ENCODE data around the gene S100A13. TPM values are rescaled to one million over a fixed set of nuclear protein-coding genes. Genes with fewer than 3 reads are reported as not detected.
"Not testable (repeated sequence)": the region's sequence is repeated elsewhere in the genome, so short reads cannot be mapped to it uniquely, and the experiment has no call there.

S100A13 gene
- polyA plus RNA-seq, 2 donors, result 74.3 to 122 TPM

- Histone ChIP-seq H3K27ac (ENCODE audit: low read depth in 2 of 2, low read length in 1 of 2) (no peak overlapping the region), H3K4me1 (ENCODE audit: control insufficient read depth in 2 of 2, insufficient read depth in 2 of 2, low read length in 1 of 2) (peaks cover 2 to 4% of the 10 kb centered on the region in 2 donors)
- 76 to 85% methylated on average over 3 of the region's 3 CpGs for WGBS, 2 donors
Measured at GRCh38 chr1:153578936-153579335, 48.4 kb downstream of the S100A13 start.

GRCh38 chr1:153578490-153578889 lies 48.8 kb downstream of the S100A13 start:
- Histone ChIP-seq H3K27me3 (ENCODE audit: control insufficient read depth in 1 of 2, insufficient read depth in 2 of 2, low read length in 2 of 2) (no peaks in the 10 kb centered on the region), H3K9me3 (ENCODE audit: control insufficient read depth in 2 of 2, insufficient read depth in 1 of 2, low read depth in 1 of 2, low read length in 1 of 2) (no peaks in the 10 kb centered on the region), H3K4me1 (ENCODE audit: control insufficient read depth in 2 of 2, insufficient read depth in 2 of 2, low read length in 1 of 2) (peaks cover 2 to 4% of the 10 kb centered on the region in 2 donors), H3K27ac (ENCODE audit: low read depth in 2 of 2, low read length in 1 of 2) (no peak overlapping the region), H3K36me3 (ENCODE audit: control insufficient read depth in 2 of 2, insufficient read depth in 2 of 2, low read length in 1 of 2) (no peaks in the 10 kb centered on the region), H3K4me3 (ENCODE audit: low read depth in 1 of 2, low read length in 2 of 2) (no peak overlapping the region)

More at GRCh38 chr1:153578936-153579335, 48.4 kb downstream of the S100A13 start:
- Histone ChIP-seq H3K27me3 (ENCODE audit: control insufficient read depth in 1 of 2, insufficient read depth in 2 of 2, low read length in 2 of 2) (no peaks in the 10 kb centered on the region), H3K9me3 (ENCODE audit: control insufficient read depth in 2 of 2, insufficient read depth in 1 of 2, low read depth in 1 of 2, low read length in 1 of 2) (no peaks in the 10 kb centered on the region), H3K4me3 (ENCODE audit: low read depth in 1 of 2, low read length in 2 of 2) (no peak overlapping the region), H3K36me3 (ENCODE audit: control insufficient read depth in 2 of 2, insufficient read depth in 2 of 2, low read length in 1 of 2) (no peaks in the 10 kb centered on the region)

DNA sequence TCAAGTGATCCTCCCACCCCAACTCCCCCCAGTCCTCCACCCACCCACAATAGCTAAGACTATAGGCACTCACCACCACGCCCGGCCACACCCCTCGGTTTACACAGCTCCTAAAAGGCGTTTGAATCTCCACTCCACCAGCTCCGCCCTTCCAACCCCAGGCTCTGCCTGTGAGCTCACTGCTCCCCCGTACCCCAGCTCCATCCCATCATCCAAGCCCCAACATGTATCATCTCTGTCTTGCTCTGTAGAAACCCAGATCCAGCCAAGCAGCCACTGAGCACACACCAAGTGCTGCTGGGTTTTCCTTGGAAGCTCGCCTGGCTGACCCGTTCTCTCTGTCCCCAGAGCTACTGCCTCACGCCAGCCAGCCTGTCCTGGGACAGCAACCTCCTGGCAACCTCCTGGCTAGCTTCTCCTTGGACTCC lies 49.7 kb downstream of the S100A13 start:
- H3K27ac ChIP-seq (ENCODE audit: low read depth in 2 of 2, low read length in 1 of 2), result peak overlapping the region; percentile 65 to 75
- no peaks in the 10 kb centered on the region for H3K36me3 ChIP-seq (ENCODE audit: control insufficient read depth in 2 of 2, insufficient read depth in 2 of 2, low read length in 1 of 2)
- no peaks in the 10 kb centered on the region for H3K27me3 ChIP-seq (ENCODE audit: control insufficient read depth in 1 of 2, insufficient read depth in 2 of 2, low read length in 2 of 2)
- no peak overlapping the region for H3K4me3 ChIP-seq (ENCODE audit: low read depth in 1 of 2, low read length in 2 of 2)
- peaks cover 2 to 4% of the 10 kb centered on the region in 2 donors for H3K4me1 ChIP-seq (ENCODE audit: control insufficient read depth in 2 of 2, insufficient read depth in 2 of 2, low read length in 1 of 2)
- no peaks in the 10 kb centered on the region for H3K9me3 ChIP-seq (ENCODE audit: control insufficient read depth in 2 of 2, insufficient read depth in 1 of 2, low read depth in 1 of 2, low read length in 1 of 2)
- WGBS, 2 donors, result 36 to 46% methylated on average over 9 of the region's 9 CpGs

DNA sequence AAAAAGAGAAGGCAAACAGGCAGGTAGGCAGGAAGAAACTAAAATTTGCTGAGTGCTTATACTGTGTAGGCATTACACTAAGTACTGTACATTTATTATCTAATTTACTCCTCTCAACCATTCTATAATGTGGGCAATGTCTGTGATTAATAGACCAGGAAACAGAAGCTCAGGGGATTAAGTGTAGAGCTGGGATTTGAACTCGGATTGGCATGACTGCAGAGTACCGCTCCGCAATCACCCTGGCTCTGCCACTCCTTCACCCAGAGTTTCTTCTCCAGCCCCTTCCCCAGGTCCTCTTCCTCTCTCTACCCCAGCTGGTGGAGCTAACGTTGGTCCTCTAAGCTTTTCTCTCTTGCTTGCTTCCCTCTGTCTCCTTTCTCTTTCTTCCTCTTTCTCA lies 50.2 kb downstream of the S100A13 start:
- H3K27ac ChIP-seq (ENCODE audit: low read depth in 2 of 2, low read length in 1 of 2), result peak overlapping the region; percentile 65 to 75
- peaks cover 2 to 5% of the 10 kb centered on the region in 2 donors for H3K4me1 ChIP-seq (ENCODE audit: control insufficient read depth in 2 of 2, insufficient read depth in 2 of 2, low read length in 1 of 2)
- H3K4me3 ChIP-seq (ENCODE audit: low read depth in 1 of 2, low read length in 2 of 2), result no peak overlapping the region
- no peaks in the 10 kb centered on the region for H3K9me3 ChIP-seq (ENCODE audit: control insufficient read depth in 2 of 2, insufficient read depth in 1 of 2, low read depth in 1 of 2, low read length in 1 of 2)
- no peaks in the 10 kb centered on the region for H3K36me3 ChIP-seq (ENCODE audit: control insufficient read depth in 2 of 2, insufficient read depth in 2 of 2, low read length in 1 of 2)
- WGBS, 2 donors, result 37 to 46% methylated on average over 4 of the region's 4 CpGs
- no peaks in the 10 kb centered on the region for H3K27me3 ChIP-seq (ENCODE audit: control insufficient read depth in 1 of 2, insufficient read depth in 2 of 2, low read length in 2 of 2)

DNA sequence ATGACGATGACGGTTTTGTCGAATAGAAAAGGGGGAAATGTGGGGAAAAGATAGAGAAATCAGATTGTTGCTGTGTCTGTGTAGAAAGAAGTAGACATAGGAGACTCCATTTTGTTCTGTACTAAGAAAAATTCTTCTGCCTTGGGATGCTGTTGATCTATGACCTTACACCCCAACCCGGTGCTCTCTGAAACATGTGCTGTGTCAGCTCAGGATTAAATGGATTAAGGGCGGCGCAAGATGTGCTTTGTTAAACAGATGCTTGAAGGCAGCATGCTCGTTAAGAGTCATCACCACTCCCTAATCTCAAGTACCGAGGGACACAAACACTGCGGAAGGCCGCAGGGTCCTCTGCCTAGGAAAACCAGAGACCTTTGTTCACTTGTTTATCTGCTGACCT lies 51.8 kb downstream of the S100A13 start:
- not testable (repeated sequence) for H3K27me3 ChIP-seq (ENCODE audit: control insufficient read depth in 1 of 2, insufficient read depth in 2 of 2, low read length in 2 of 2); H3K9me3 ChIP-seq (ENCODE audit: control insufficient read depth in 2 of 2, insufficient read depth in 1 of 2, low read depth in 1 of 2, low read length in 1 of 2); H3K36me3 ChIP-seq (ENCODE audit: control insufficient read depth in 2 of 2, insufficient read depth in 2 of 2, low read length in 1 of 2); H3K4me3 ChIP-seq (ENCODE audit: low read depth in 1 of 2, low read length in 2 of 2)
- Histone ChIP-seq H3K4me1 (ENCODE audit: control insufficient read depth in 2 of 2, insufficient read depth in 2 of 2, low read length in 1 of 2) (peaks cover 4 to 11% of the 10 kb centered on the region in 2 donors), H3K27ac (ENCODE audit: low read depth in 2 of 2, low read length in 1 of 2) (peak overlapping the region; percentile 2 to 4)
- 63 to 73% methylated on average over 9 to 10 of the region's 10 CpGs for WGBS, 2 donors

DNA sequence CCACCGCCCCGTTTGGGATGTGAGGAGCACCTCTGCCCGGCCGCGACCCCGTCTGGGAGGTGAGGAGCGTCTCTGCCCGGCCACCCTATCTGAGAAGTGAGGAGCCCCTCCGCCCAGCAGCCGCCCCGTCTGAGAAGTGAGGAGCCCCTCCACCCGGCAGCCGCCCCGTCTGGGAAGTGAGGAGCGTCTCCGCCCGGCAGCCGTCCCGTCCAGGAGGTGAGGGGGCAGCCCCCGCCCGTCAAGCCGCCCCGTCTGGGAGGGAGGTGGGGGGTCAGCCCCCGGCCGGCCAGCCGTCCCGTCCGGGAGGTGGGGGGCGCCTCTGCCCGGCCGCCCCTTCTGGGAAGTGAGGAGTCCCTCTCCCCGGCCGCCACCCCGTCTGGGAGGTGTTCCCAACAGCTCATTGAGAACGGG lies 52.2 kb downstream of the S100A13 start:
- not testable (repeated sequence) for H3K36me3 ChIP-seq (ENCODE audit: control insufficient read depth in 2 of 2, insufficient read depth in 2 of 2, low read length in 1 of 2); H3K27me3 ChIP-seq (ENCODE audit: control insufficient read depth in 1 of 2, insufficient read depth in 2 of 2, low read length in 2 of 2); H3K9me3 ChIP-seq (ENCODE audit: control insufficient read depth in 2 of 2, insufficient read depth in 1 of 2, low read depth in 1 of 2, low read length in 1 of 2); H3K4me3 ChIP-seq (ENCODE audit: low read depth in 1 of 2, low read length in 2 of 2)
- H3K4me1 ChIP-seq (ENCODE audit: control insufficient read depth in 2 of 2, insufficient read depth in 2 of 2, low read length in 1 of 2), result peaks cover 4 to 11% of the 10 kb centered on the region in 2 donors
- H3K27ac ChIP-seq (ENCODE audit: low read depth in 2 of 2, low read length in 1 of 2), result peak overlapping the region in 1 of 2 donors; percentile 2
- WGBS, 2 donors, result 92 to 95% methylated on average over 34 to 35 of the region's 35 CpGs

DNA sequence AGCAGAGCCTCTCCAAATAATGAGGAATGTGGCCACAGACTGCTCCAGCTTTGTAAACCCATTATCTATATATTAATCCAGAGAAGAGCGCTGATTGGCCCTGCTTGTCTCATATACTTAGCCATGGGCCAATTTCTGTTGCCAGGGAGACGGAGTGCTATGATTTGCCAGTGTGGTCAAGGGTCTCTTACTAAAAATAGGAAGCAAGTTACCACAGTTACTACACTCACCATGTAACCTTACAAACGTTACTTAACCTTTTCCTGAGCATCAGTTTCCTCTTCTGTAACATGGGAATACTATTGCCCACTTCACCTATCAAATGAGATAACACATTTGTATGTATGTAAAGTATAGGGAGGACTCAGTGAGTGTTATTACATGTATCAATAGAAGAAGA lies 54.0 kb downstream of the S100A13 start:
- H3K9me3 ChIP-seq (ENCODE audit: control insufficient read depth in 2 of 2, insufficient read depth in 1 of 2, low read depth in 1 of 2, low read length in 1 of 2), result no peaks in the 10 kb centered on the region
- H3K27ac ChIP-seq (ENCODE audit: low read depth in 2 of 2, low read length in 1 of 2), result peak overlapping the region; percentile 66 to 78
- 72 to 76% methylated on average over 3 of the region's 3 CpGs for WGBS, 2 donors
- no peaks in the 10 kb centered on the region for H3K36me3 ChIP-seq (ENCODE audit: control insufficient read depth in 2 of 2, insufficient read depth in 2 of 2, low read length in 1 of 2)
- no peak overlapping the region for H3K4me3 ChIP-seq (ENCODE audit: low read depth in 1 of 2, low read length in 2 of 2)
- H3K27me3 ChIP-seq (ENCODE audit: control insufficient read depth in 1 of 2, insufficient read depth in 2 of 2, low read length in 2 of 2), result no peaks in the 10 kb centered on the region
- peaks cover 4 to 13% of the 10 kb centered on the region in 2 donors for H3K4me1 ChIP-seq (ENCODE audit: control insufficient read depth in 2 of 2, insufficient read depth in 2 of 2, low read length in 1 of 2)

- Histone ChIP-seq H3K27ac (ENCODE audit: low read depth in 2 of 2, low read length in 1 of 2) (peak overlapping the region; percentile 76 to 81), H3K36me3 (ENCODE audit: control insufficient read depth in 2 of 2, insufficient read depth in 2 of 2, low read length in 1 of 2) (no peaks in the 10 kb centered on the region), H3K4me3 (ENCODE audit: low read depth in 1 of 2, low read length in 2 of 2) (no peak overlapping the region), H3K4me1 (ENCODE audit: control insufficient read depth in 2 of 2, insufficient read depth in 2 of 2, low read length in 1 of 2) (peaks cover 4 to 11% of the 10 kb centered on the region in 2 donors), H3K27me3 (ENCODE audit: control insufficient read depth in 1 of 2, insufficient read depth in 2 of 2, low read length in 2 of 2) (no peaks in the 10 kb centered on the region), H3K9me3 (ENCODE audit: control insufficient read depth in 2 of 2, insufficient read depth in 1 of 2, low read depth in 1 of 2, low read length in 1 of 2) (no peaks in the 10 kb centered on the region)
- 5 to 18% methylated on average over 3 of the region's 3 CpGs for WGBS, 2 donors
Measured at GRCh38 chr1:153572569-153573015, 54.7 kb downstream of the S100A13 start.

DNA sequence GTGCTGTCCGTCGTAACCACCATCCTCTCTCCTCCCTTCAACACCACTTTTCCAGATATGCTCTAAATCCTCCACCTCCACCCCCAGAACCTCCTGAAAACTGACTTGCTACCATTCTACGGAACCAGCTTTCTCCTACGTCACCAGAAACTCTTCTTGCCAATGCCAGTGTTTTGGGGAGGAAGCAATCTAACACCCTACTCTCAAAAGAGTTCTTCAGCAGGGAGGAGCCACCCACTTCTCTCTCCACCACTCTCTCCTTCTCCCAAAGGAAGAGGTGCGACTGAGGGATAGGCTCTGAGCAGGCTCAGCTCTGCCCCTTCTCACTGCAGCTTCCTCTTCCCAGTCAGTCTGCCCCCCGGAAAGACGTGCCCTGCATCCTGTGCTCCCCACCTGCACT lies 55.6 kb downstream of the S100A13 start:
- H3K9me3 ChIP-seq (ENCODE audit: control insufficient read depth in 2 of 2, insufficient read depth in 1 of 2, low read depth in 1 of 2, low read length in 1 of 2), result no peaks in the 10 kb centered on the region
- H3K27ac ChIP-seq (ENCODE audit: low read depth in 2 of 2, low read length in 1 of 2), result peak overlapping the region; percentile 76 to 81
- H3K4me1 ChIP-seq (ENCODE audit: control insufficient read depth in 2 of 2, insufficient read depth in 2 of 2, low read length in 1 of 2), result peaks cover 5 to 16% of the 10 kb centered on the region in 2 donors
- H3K4me3 ChIP-seq (ENCODE audit: low read depth in 1 of 2, low read length in 2 of 2), result no peak overlapping the region
- 70 to 74% methylated on average over 7 of the region's 7 CpGs for WGBS, 2 donors
- no peaks in the 10 kb centered on the region for H3K27me3 ChIP-seq (ENCODE audit: control insufficient read depth in 1 of 2, insufficient read depth in 2 of 2, low read length in 2 of 2)
- H3K36me3 ChIP-seq (ENCODE audit: control insufficient read depth in 2 of 2, insufficient read depth in 2 of 2, low read length in 1 of 2), result no peaks in the 10 kb centered on the region

DNA sequence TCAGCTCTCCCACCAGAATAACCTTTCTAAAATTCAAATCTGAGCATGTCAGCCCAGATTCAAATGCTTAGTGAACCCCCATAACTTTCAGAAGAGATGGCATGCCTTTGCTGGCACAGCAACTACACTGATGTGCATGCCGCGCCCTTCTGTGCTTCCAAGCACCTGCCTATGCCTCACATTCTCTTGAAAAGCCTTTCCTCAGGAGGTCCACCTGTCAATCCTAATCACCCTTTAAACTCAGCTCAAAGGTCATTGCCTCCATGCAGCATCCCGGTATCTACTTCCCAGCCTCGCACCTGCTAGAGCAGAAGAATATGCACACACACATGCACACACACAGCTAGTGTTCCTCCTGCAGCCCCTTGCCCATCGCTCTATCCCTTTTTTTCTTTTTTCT lies 56.4 kb downstream of the S100A13 start:
- peaks cover 5 to 17% of the 10 kb centered on the region in 2 donors for H3K4me1 ChIP-seq (ENCODE audit: control insufficient read depth in 2 of 2, insufficient read depth in 2 of 2, low read length in 1 of 2)

More for the DNA sequence above, 56.4 kb downstream of the S100A13 start:
- no peak overlapping the region for H3K27ac ChIP-seq (ENCODE audit: low read depth in 2 of 2, low read length in 1 of 2)
- 74 to 91% methylated on average over 5 of the region's 5 CpGs for WGBS, 2 donors
- no peaks in the 10 kb centered on the region for H3K9me3 ChIP-seq (ENCODE audit: control insufficient read depth in 2 of 2, insufficient read depth in 1 of 2, low read depth in 1 of 2, low read length in 1 of 2)
- H3K27me3 ChIP-seq (ENCODE audit: control insufficient read depth in 1 of 2, insufficient read depth in 2 of 2, low read length in 2 of 2), result no peaks in the 10 kb centered on the region
- H3K36me3 ChIP-seq (ENCODE audit: control insufficient read depth in 2 of 2, insufficient read depth in 2 of 2, low read length in 1 of 2), result no peaks in the 10 kb centered on the region
- no peak overlapping the region for H3K4me3 ChIP-seq (ENCODE audit: low read depth in 1 of 2, low read length in 2 of 2)
